Endothelial cell of umbilical vein (primary cell): Measurements from ENCODE around the gene POU4F3. TPM values are rescaled to one million over a fixed set of nuclear protein-coding genes. Genes with fewer than 3 reads are reported as not detected.

Source experiments
- BruUV-seq: library from RNA; stranded (reverse); fragments of 400-500 nt; replicated peaks from 2 replicates; lab custom pipeline; 2021; lab: Mats Ljungman, UMichigan
- CTCF ChIA-PET: fragments of 300-600, 350-600 bp; sonication (Branson Sonifier 250); formaldehyde crosslinking; loops from one replicate; lab custom pipeline; 2021; ENCODE audit warnings: antibody characterized with exemption, inconsistent platforms; lab: Charles Lee
- POLR2A ChIA-PET: fragments of 300-600, 350-600 bp; sonication (Branson Sonifier 250); formaldehyde crosslinking; loops from one replicate; lab custom pipeline; 2021; ENCODE audit warnings: antibody characterized with exemption, inconsistent platforms; lab: Charles Lee
- DNase-seq: peaks from one replicate; pipeline ENCODE4 v3.0.0-alpha.2; 2011; ENCODE audit warnings: low read depth, low spot score
- FAIRE-seq: peaks from 2 replicates; lab custom pipeline; 2011; peaks lifted over from hg19 to GRCh38; lab: Jason Lieb, UNC
- H2AFZ ChIP-seq: 2 replicates; pipeline ENCODE4 v1.6.0; 2012; ENCODE audit warnings: low read depth, low read length, control low read depth, inconsistent platforms
- H3K27ac ChIP-seq: 2 replicates; pipeline ENCODE4 v1.5.1; 2011; ENCODE audit warnings: low read depth, mild to moderate bottlenecking, control low read depth, low read length, moderate library complexity; ENCODE audit not compliant: insufficient read depth
- H3K27me3 ChIP-seq, 2 experiments: 2 replicates each; pipeline versions ENCODE4 v1.6.0 to v1.6.1; 2011; ENCODE audit warnings: low read length in 2 of 2, mixed read lengths in 1 of 2; ENCODE audit not compliant: control insufficient read depth in 2 of 2, insufficient read depth in 2 of 2
- H3K36me3 ChIP-seq, 2 experiments: 2 replicates in 1 of 2; 3 replicates in 1 of 2; pipeline ENCODE4 v1.5.1; 2011; ENCODE audit warnings: low read length in 2 of 2, mild to moderate bottlenecking in 1 of 2, moderate library complexity in 1 of 2; ENCODE audit not compliant: control insufficient read depth in 2 of 2, insufficient read depth in 2 of 2; ENCODE audit errors: extremely low read depth in 1 of 2
- H3K4me1 ChIP-seq: 3 replicates; pipeline ENCODE4 v1.5.1; 2011; ENCODE audit warnings: mild to moderate bottlenecking, low read length; ENCODE audit not compliant: control insufficient read depth, insufficient read depth; ENCODE audit errors: extremely low read depth
- H3K4me2 ChIP-seq: 2 replicates; pipeline ENCODE4 v1.6.1; 2011; ENCODE audit warnings: low read length, control low read depth, mixed read lengths; ENCODE audit not compliant: insufficient read depth
- H3K4me3 ChIP-seq, 3 experiments: fragments of 200-600 bp in 1 of 3; sonication (generic), shearing (Covaris generic) in 1 of 3; replicated peaks in 1 of 3; 2 replicates each; pipeline ENCODE4 v1.5.1; 2011 to 2016; ENCODE audit warnings: control low read depth in 3 of 3, low read length in 3 of 3, mild to moderate bottlenecking in 2 of 3, inconsistent platforms in 1 of 3, low read depth in 1 of 3, moderate library complexity in 1 of 3; ENCODE audit not compliant: insufficient read depth in 1 of 3
- H3K79me2 ChIP-seq: 2 replicates; pipeline ENCODE4 v1.6.0; 2012; ENCODE audit warnings: low read length, inconsistent platforms; ENCODE audit not compliant: control insufficient read depth, insufficient read depth
- H3K9ac ChIP-seq: replicated peaks from 2 replicates; pipeline ENCODE3; 2011; ENCODE audit warnings: low read length, control low read depth; ENCODE audit not compliant: insufficient read depth; ENCODE audit errors: extremely low read depth
- H3K9me1 ChIP-seq: replicated peaks from 3 replicates; pipeline ENCODE4 v1.6.0; 2011; ENCODE audit warnings: mild to moderate bottlenecking, low read length; ENCODE audit not compliant: control insufficient read depth, insufficient read depth; ENCODE audit errors: extremely low read depth
- H3K9me3 ChIP-seq: replicated peaks from 2 replicates; pipeline ENCODE4 v1.5.1; 2012; ENCODE audit warnings: low read length, inconsistent platforms; ENCODE audit not compliant: control insufficient read depth, insufficient read depth
- H4K20me1 ChIP-seq: replicated peaks from 2 replicates; pipeline ENCODE3; 2011; ENCODE audit warnings: mild to moderate bottlenecking, low read length; ENCODE audit not compliant: control insufficient read depth, insufficient read depth; ENCODE audit errors: extremely low read depth
- CTCF ChIP-seq, 2 donors: IDR thresholded peaks; 1 replicate in 1 of 2; 2 replicates in 1 of 2; pipeline ENCODE4 v1.5.1; 2011; ENCODE audit warnings: low read length in 2 of 2, mild to moderate bottlenecking in 2 of 2, moderate library complexity in 2 of 2, control low read depth in 1 of 2, inconsistent platforms in 1 of 2, low read depth in 1 of 2; ENCODE audit not compliant: insufficient read depth in 1 of 2; ENCODE audit errors: extremely low read depth in 1 of 2
- EZH2 ChIP-seq: IDR thresholded peaks from 2 replicates; pipeline ENCODE4 v1.6.1; 2012; ENCODE audit warnings: borderline replicate concordance, low read depth, mild to moderate bottlenecking, moderate library complexity, low read length, inconsistent platforms; ENCODE audit not compliant: severe bottlenecking
- FOS ChIP-seq: IDR thresholded peaks from 2 replicates; pipeline ENCODE4 v1.6.1; 2011; ENCODE audit warnings: mild to moderate bottlenecking, low read length, moderate library complexity, borderline replicate concordance; ENCODE audit not compliant: insufficient read depth
- GATA2 ChIP-seq: IDR thresholded peaks from 2 replicates; pipeline ENCODE4 v1.7.0; 2011; ENCODE audit warnings: low read depth, mild to moderate bottlenecking, moderate library complexity, mixed read lengths, low read length; ENCODE audit not compliant: insufficient read length, insufficient read depth
- JUN ChIP-seq: IDR thresholded peaks from 2 replicates; pipeline ENCODE4 v1.6.1; 2011; ENCODE audit warnings: borderline replicate concordance, low read depth; ENCODE audit not compliant: insufficient read length, insufficient read depth
- MAX ChIP-seq: IDR thresholded peaks from 2 replicates; pipeline ENCODE4 v1.6.1; 2011; ENCODE audit not compliant: insufficient read depth, insufficient read length
- MYC ChIP-seq: IDR thresholded peaks from one replicate; pipeline ENCODE4 v1.6.1; 2011; ENCODE audit warnings: mild to moderate bottlenecking, low read depth, low read length
- POLR2A ChIP-seq: IDR thresholded peaks from 2 replicates; pipeline ENCODE4 v1.6.1; 2012; ENCODE audit warnings: low read depth, mild to moderate bottlenecking, control low read depth, low read length
- POLR2AphosphoS5 ChIP-seq: IDR thresholded peaks from 2 replicates; pipeline ENCODE4 v1.6.1; 2012; ENCODE audit warnings: low read depth, mild to moderate bottlenecking, control low read depth, low read length, moderate library complexity; ENCODE audit not compliant: insufficient read depth
- dilution Hi-C: fragments of 300-500 bp; cut with MboI; formaldehyde crosslinking; loops from one replicate; pipeline ENCODE4 v1.15.0; 2019; ENCODE audit warnings: low sequenced_read_pairs; ENCODE audit not compliant: extremely low pct_ligation_motif_present
- intact Hi-C: fragments of 100-400 bp; cut with micrococcal nuclease; formaldehyde crosslinking; loops from one replicate; pipeline ENCODE4 v1.10.0; 2022
- polyA plus RNA-seq, 4 experiments: library from polyadenylated mRNA; depleted of rRNA in 3 of 4; stranded (reverse) in 3 of 4; unstranded in 1 of 4; fragments of >200 nt; gene quantifications; 2 replicates each; pipeline versions ENCODE4 v1.2.1 to v1.2.3, GENCODE V29; 2011 to 2012; ENCODE audit warnings: missing spikeins in 1 of 4
- total RNA-seq: library from RNA; stranded (reverse); gene quantifications from 2 replicates; pipeline ENCODE4 v1.2.3, GENCODE V29; 2021

The POU4F3 gene
- total and polyA plus RNA-seq, 2 donors (not counting 3 experiments of a cell fraction or from before 2014, with no cell fraction given), result 0.08 TPM; not detected in 1

- Histone ChIP-seq H3K4me2 (no peak overlapping the region), H3K27ac (no peak overlapping the region), H3K27me3 (peaks cover 20 to 26% of the 10 kb centered on the region in 2 experiments), H3K36me3 (no peaks in the 10 kb centered on the region), H3K9me1 (no peaks in the 10 kb centered on the region), H3K4me3 (no peak overlapping the region), H3K4me1 (no peaks in the 10 kb centered on the region), H3K79me2 (no peaks in the 10 kb centered on the region), H3K9me3 (no peaks in the 10 kb centered on the region), H2AFZ (no peak overlapping the region), H3K9ac (no peak overlapping the region), H4K20me1 (no peaks in the 10 kb centered on the region)
- TF ChIP-seq POLR2AphosphoS5, result no peak
- no peak for TF ChIP-seq POLR2A
- TF ChIP-seq FOS, result peak; percentile 38
- TF ChIP-seq JUN, result no peak
- TF ChIP-seq GATA2, result peak; percentile 50
- no TSS peak for BruUV-seq
- dilution Hi-C loops (no loop called here), intact Hi-C loops (no loop called here)
- no peak for FAIRE-seq
- DNase-seq, result no peak
- ChIA-PET POLR2A (no interaction called here), CTCF (no interaction called here)
Measured at GRCh38 chr5:146329697-146330096, 8.9 kb upstream of the POU4F3 start.

- Histone ChIP-seq H3K4me2 (no peak overlapping the region), H3K4me3 (no peak overlapping the region), H3K27me3 (peaks cover 30 to 36% of the 10 kb centered on the region in 2 experiments), H2AFZ (no peak overlapping the region), H3K27ac (no peak overlapping the region), H3K4me1 (no peaks in the 10 kb centered on the region), H3K9me1 (no peaks in the 10 kb centered on the region), H3K79me2 (no peaks in the 10 kb centered on the region), H3K9ac (no peak overlapping the region), H4K20me1 (no peaks in the 10 kb centered on the region), H3K36me3 (no peaks in the 10 kb centered on the region), H3K9me3 (no peaks in the 10 kb centered on the region)
- intact Hi-C loops (no loop called here), dilution Hi-C loops (no loop called here)
- BruUV-seq, result no TSS peak
- FAIRE-seq (no peak), DNase-seq (no peak)
- TF ChIP-seq GATA2 (no peak), EZH2 (no peak), POLR2AphosphoS5 (no peak), MAX (no peak), FOS (no peak), JUN (no peak), MYC (no peak), POLR2A (no peak), CTCF (IDR thresholded peaks at IDR 0.05; ENCODE audit: extremely low read depth in 1 of 2, insufficient read depth in 1 of 2, low read depth in 1 of 2, low read length in 2 of 2) (no peak)
- CTCF ChIA-PET, result no interaction called here
- POLR2A ChIA-PET, result no interaction called here
Measured at GRCh38 chr5:146331423-146331822, 7.2 kb upstream of the POU4F3 start.
